ENCODE data around the gene DCC.
A peak's percentile ranks its signal among the peaks of the same experiment; 100 is the strongest.

DCC gene

GRCh38 chr18:52700816-52701215 is 360.8 kb downstream of the DCC start:
- TF ChIP-seq CTCF (IDR thresholded peaks at IDR 0.05; ENCODE audit: low read depth, low read length): no peak
- no peak overlapping the region for H3K4me3 ChIP-seq (ENCODE audit: low read depth, low read length)
- no peak for DNase-seq (ENCODE audit: low read depth, low spot score)
- in situ Hi-C loops (cut with HindIII; ENCODE audit: low sequenced_read_pairs): no loop called here

GRCh38 chr18:52701219-52701935 is 361.4 kb downstream of the DCC start:
- TF ChIP-seq CTCF (IDR thresholded peaks at IDR 0.05; ENCODE audit: low read depth, low read length): no peak
- H3K4me3 ChIP-seq (ENCODE audit: low read depth, low read length): no peak overlapping the region
- DNase-seq (ENCODE audit: low read depth, low spot score): no peak
- in situ Hi-C loops (cut with HindIII; ENCODE audit: low sequenced_read_pairs): no loop called here

GRCh38 chr18:52715421-52715820 is 375.4 kb downstream of the DCC start:
- no peak for DNase-seq (ENCODE audit: low read depth, low spot score)
- no peak overlapping the region for H3K4me3 ChIP-seq (ENCODE audit: low read depth, low read length)
- TF ChIP-seq CTCF (IDR thresholded peaks at IDR 0.05; ENCODE audit: low read depth, low read length): no peak
- in situ Hi-C loops (cut with HindIII; ENCODE audit: low sequenced_read_pairs): no loop called here

- H3K4me3 ChIP-seq (ENCODE audit: low read depth, low read length): no peak overlapping the region
- DNase-seq (ENCODE audit: low read depth, low spot score): no peak
- no peak for TF ChIP-seq CTCF (IDR thresholded peaks at IDR 0.05; ENCODE audit: low read depth, low read length)
- in situ Hi-C loops (cut with HindIII; ENCODE audit: low sequenced_read_pairs): no loop called here
Observed at GRCh38 chr18:52715991-52716390, 376.0 kb downstream of the DCC start.

- peak; percentile 53 for DNase-seq (ENCODE audit: low read depth, low spot score)
- no peak overlapping the region for H3K4me3 ChIP-seq (ENCODE audit: low read depth, low read length)
- in situ Hi-C loops (cut with HindIII; ENCODE audit: low sequenced_read_pairs): no loop called here
- peak; percentile 31 for TF ChIP-seq CTCF (IDR thresholded peaks at IDR 0.05; ENCODE audit: low read depth, low read length)
Observed at GRCh38 chr18:52716973-52717372, 377.0 kb downstream of the DCC start.

- TF ChIP-seq CTCF (IDR thresholded peaks at IDR 0.05; ENCODE audit: low read depth, low read length): no peak
- no peak for DNase-seq (ENCODE audit: low read depth, low spot score)
Observed at GRCh38 chr18:52722904-52723303, 382.9 kb downstream of the DCC start.

More at GRCh38 chr18:52722904-52723303, 382.9 kb downstream of the DCC start:
- in situ Hi-C loops (cut with HindIII; ENCODE audit: low sequenced_read_pairs): no loop called here
- no peak overlapping the region for H3K4me3 ChIP-seq (ENCODE audit: low read depth, low read length)
